Endothelial cell of umbilical vein (primary cell): Measurements from ENCODE around the gene RAB44. TPM values are rescaled to one million over a fixed set of nuclear protein-coding genes. Genes with fewer than 3 reads are reported as not detected.

Experiments used
- BruUV-seq: library from RNA; stranded (reverse); fragments of 400-500 nt; replicated peaks from 2 replicates; lab custom pipeline; 2021; lab: Mats Ljungman, UMichigan
- CTCF ChIA-PET: fragments of 300-600, 350-600 bp; sonication (Branson Sonifier 250); formaldehyde crosslinking; loops from one replicate; lab custom pipeline; 2021; ENCODE audit warnings: antibody characterized with exemption, inconsistent platforms; lab: Charles Lee
- POLR2A ChIA-PET: fragments of 300-600, 350-600 bp; sonication (Branson Sonifier 250); formaldehyde crosslinking; loops from one replicate; lab custom pipeline; 2021; ENCODE audit warnings: antibody characterized with exemption, inconsistent platforms; lab: Charles Lee
- DNase-seq: peaks from one replicate; pipeline ENCODE4 v3.0.0-alpha.2; 2011; ENCODE audit warnings: low read depth, low spot score
- FAIRE-seq: peaks from 2 replicates; lab custom pipeline; 2011; peaks lifted over from hg19 to GRCh38; lab: Jason Lieb, UNC
- H2AFZ ChIP-seq: 2 replicates; pipeline ENCODE4 v1.6.0; 2012; ENCODE audit warnings: low read depth, low read length, control low read depth, inconsistent platforms
- H3K27ac ChIP-seq: 2 replicates; pipeline ENCODE4 v1.5.1; 2011; ENCODE audit warnings: low read depth, mild to moderate bottlenecking, control low read depth, low read length, moderate library complexity; ENCODE audit not compliant: insufficient read depth
- H3K27me3 ChIP-seq, 2 experiments: 2 replicates each; pipeline versions ENCODE4 v1.6.0 to v1.6.1; 2011; ENCODE audit warnings: low read length in 2 of 2, mixed read lengths in 1 of 2; ENCODE audit not compliant: control insufficient read depth in 2 of 2, insufficient read depth in 2 of 2
- H3K36me3 ChIP-seq, 2 experiments: 2 replicates in 1 of 2; 3 replicates in 1 of 2; pipeline ENCODE4 v1.5.1; 2011; ENCODE audit warnings: low read length in 2 of 2, mild to moderate bottlenecking in 1 of 2, moderate library complexity in 1 of 2; ENCODE audit not compliant: control insufficient read depth in 2 of 2, insufficient read depth in 2 of 2; ENCODE audit errors: extremely low read depth in 1 of 2
- H3K4me1 ChIP-seq: 3 replicates; pipeline ENCODE4 v1.5.1; 2011; ENCODE audit warnings: mild to moderate bottlenecking, low read length; ENCODE audit not compliant: control insufficient read depth, insufficient read depth; ENCODE audit errors: extremely low read depth
- H3K4me2 ChIP-seq: 2 replicates; pipeline ENCODE4 v1.6.1; 2011; ENCODE audit warnings: low read length, control low read depth, mixed read lengths; ENCODE audit not compliant: insufficient read depth
- H3K4me3 ChIP-seq, 3 experiments: fragments of 200-600 bp in 1 of 3; sonication (generic), shearing (Covaris generic) in 1 of 3; replicated peaks in 1 of 3; 2 replicates each; pipeline ENCODE4 v1.5.1; 2011 to 2016; ENCODE audit warnings: control low read depth in 3 of 3, low read length in 3 of 3, mild to moderate bottlenecking in 2 of 3, inconsistent platforms in 1 of 3, low read depth in 1 of 3, moderate library complexity in 1 of 3; ENCODE audit not compliant: insufficient read depth in 1 of 3
- H3K79me2 ChIP-seq: 2 replicates; pipeline ENCODE4 v1.6.0; 2012; ENCODE audit warnings: low read length, inconsistent platforms; ENCODE audit not compliant: control insufficient read depth, insufficient read depth
- H3K9ac ChIP-seq: replicated peaks from 2 replicates; pipeline ENCODE3; 2011; ENCODE audit warnings: low read length, control low read depth; ENCODE audit not compliant: insufficient read depth; ENCODE audit errors: extremely low read depth
- H3K9me1 ChIP-seq: replicated peaks from 3 replicates; pipeline ENCODE4 v1.6.0; 2011; ENCODE audit warnings: mild to moderate bottlenecking, low read length; ENCODE audit not compliant: control insufficient read depth, insufficient read depth; ENCODE audit errors: extremely low read depth
- H3K9me3 ChIP-seq: replicated peaks from 2 replicates; pipeline ENCODE4 v1.5.1; 2012; ENCODE audit warnings: low read length, inconsistent platforms; ENCODE audit not compliant: control insufficient read depth, insufficient read depth
- H4K20me1 ChIP-seq: replicated peaks from 2 replicates; pipeline ENCODE3; 2011; ENCODE audit warnings: mild to moderate bottlenecking, low read length; ENCODE audit not compliant: control insufficient read depth, insufficient read depth; ENCODE audit errors: extremely low read depth
- EZH2 ChIP-seq: IDR thresholded peaks from 2 replicates; pipeline ENCODE4 v1.6.1; 2012; ENCODE audit warnings: borderline replicate concordance, low read depth, mild to moderate bottlenecking, moderate library complexity, low read length, inconsistent platforms; ENCODE audit not compliant: severe bottlenecking
- FOS ChIP-seq: IDR thresholded peaks from 2 replicates; pipeline ENCODE4 v1.6.1; 2011; ENCODE audit warnings: mild to moderate bottlenecking, low read length, moderate library complexity, borderline replicate concordance; ENCODE audit not compliant: insufficient read depth
- GATA2 ChIP-seq: IDR thresholded peaks from 2 replicates; pipeline ENCODE4 v1.7.0; 2011; ENCODE audit warnings: low read depth, mild to moderate bottlenecking, moderate library complexity, mixed read lengths, low read length; ENCODE audit not compliant: insufficient read length, insufficient read depth
- JUN ChIP-seq: IDR thresholded peaks from 2 replicates; pipeline ENCODE4 v1.6.1; 2011; ENCODE audit warnings: borderline replicate concordance, low read depth; ENCODE audit not compliant: insufficient read length, insufficient read depth
- MYC ChIP-seq: IDR thresholded peaks from one replicate; pipeline ENCODE4 v1.6.1; 2011; ENCODE audit warnings: mild to moderate bottlenecking, low read depth, low read length
- POLR2A ChIP-seq: IDR thresholded peaks from 2 replicates; pipeline ENCODE4 v1.6.1; 2012; ENCODE audit warnings: low read depth, mild to moderate bottlenecking, control low read depth, low read length
- POLR2AphosphoS5 ChIP-seq: IDR thresholded peaks from 2 replicates; pipeline ENCODE4 v1.6.1; 2012; ENCODE audit warnings: low read depth, mild to moderate bottlenecking, control low read depth, low read length, moderate library complexity; ENCODE audit not compliant: insufficient read depth
- dilution Hi-C: fragments of 300-500 bp; cut with MboI; formaldehyde crosslinking; loops from one replicate; pipeline ENCODE4 v1.15.0; 2019; ENCODE audit warnings: low sequenced_read_pairs; ENCODE audit not compliant: extremely low pct_ligation_motif_present
- intact Hi-C: fragments of 100-400 bp; cut with micrococcal nuclease; formaldehyde crosslinking; loops from one replicate; pipeline ENCODE4 v1.10.0; 2022
- polyA plus RNA-seq, 4 experiments: library from polyadenylated mRNA; depleted of rRNA in 3 of 4; stranded (reverse) in 3 of 4; unstranded in 1 of 4; fragments of >200 nt; gene quantifications; 2 replicates each; pipeline versions ENCODE4 v1.2.1 to v1.2.3, GENCODE V29; 2011 to 2012; ENCODE audit warnings: missing spikeins in 1 of 4
- total RNA-seq: library from RNA; stranded (reverse); gene quantifications from 2 replicates; pipeline ENCODE4 v1.2.3, GENCODE V29; 2021
- TF ChIP-seq, protein P1 (sequence below), 2 donors: IDR thresholded peaks; 1 replicate in 1 of 2; 2 replicates in 1 of 2; pipeline ENCODE4 v1.5.1; 2011; ENCODE audit warnings: low read length in 2 of 2, mild to moderate bottlenecking in 2 of 2, moderate library complexity in 2 of 2, control low read depth in 1 of 2, inconsistent platforms in 1 of 2, low read depth in 1 of 2; ENCODE audit not compliant: insufficient read depth in 1 of 2; ENCODE audit errors: extremely low read depth in 1 of 2
- TF ChIP-seq, protein P2 (sequence below): IDR thresholded peaks from 2 replicates; pipeline ENCODE4 v1.6.1; 2011; ENCODE audit not compliant: insufficient read depth, insufficient read length

The RAB44 gene
- total and polyA plus RNA-seq, 2 donors (not counting 3 experiments of a cell fraction or from before 2014, with no cell fraction given) = 0.03 to 0.11 TPM

DNA sequence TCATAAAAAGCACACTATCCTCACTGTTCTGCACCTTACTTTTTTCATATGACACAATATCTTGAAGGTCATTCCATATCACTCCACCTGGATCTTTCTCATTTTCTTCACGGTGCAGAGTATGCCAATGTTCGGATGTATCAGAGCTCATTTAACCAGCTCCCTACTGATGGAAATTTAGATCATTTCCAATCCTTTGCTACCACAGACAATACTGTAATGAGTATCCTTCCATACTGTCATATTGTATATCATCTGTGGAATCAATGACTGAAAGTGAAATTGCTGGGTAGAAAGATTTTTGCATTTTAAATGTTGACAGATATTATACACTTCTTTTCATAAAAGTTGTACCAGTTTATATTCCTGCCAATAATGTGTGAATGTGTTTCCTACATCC lies 2.2 kb upstream of the RAB44 start:
- Histone ChIP-seq H3K4me2 (no peak overlapping the region), H3K27me3 (no peaks in the 10 kb centered on the region), H3K27ac (no peak overlapping the region), H3K79me2 (no peaks in the 10 kb centered on the region), H3K4me3 (no peak overlapping the region), H3K9me1 (no peaks in the 10 kb centered on the region), H4K20me1 (no peaks in the 10 kb centered on the region), H3K9ac (no peak overlapping the region), H2AFZ (no peak overlapping the region), H3K4me1 (no peaks in the 10 kb centered on the region), H3K36me3 (no peaks in the 10 kb centered on the region), H3K9me3 (no peaks in the 10 kb centered on the region)
- POLR2A ChIA-PET = no interaction called here
- TF ChIP-seq JUN (no peak), GATA2 (no peak), FOS (no peak), MYC (no peak), POLR2A (no peak)
- TF ChIP-seq, protein P1, sequence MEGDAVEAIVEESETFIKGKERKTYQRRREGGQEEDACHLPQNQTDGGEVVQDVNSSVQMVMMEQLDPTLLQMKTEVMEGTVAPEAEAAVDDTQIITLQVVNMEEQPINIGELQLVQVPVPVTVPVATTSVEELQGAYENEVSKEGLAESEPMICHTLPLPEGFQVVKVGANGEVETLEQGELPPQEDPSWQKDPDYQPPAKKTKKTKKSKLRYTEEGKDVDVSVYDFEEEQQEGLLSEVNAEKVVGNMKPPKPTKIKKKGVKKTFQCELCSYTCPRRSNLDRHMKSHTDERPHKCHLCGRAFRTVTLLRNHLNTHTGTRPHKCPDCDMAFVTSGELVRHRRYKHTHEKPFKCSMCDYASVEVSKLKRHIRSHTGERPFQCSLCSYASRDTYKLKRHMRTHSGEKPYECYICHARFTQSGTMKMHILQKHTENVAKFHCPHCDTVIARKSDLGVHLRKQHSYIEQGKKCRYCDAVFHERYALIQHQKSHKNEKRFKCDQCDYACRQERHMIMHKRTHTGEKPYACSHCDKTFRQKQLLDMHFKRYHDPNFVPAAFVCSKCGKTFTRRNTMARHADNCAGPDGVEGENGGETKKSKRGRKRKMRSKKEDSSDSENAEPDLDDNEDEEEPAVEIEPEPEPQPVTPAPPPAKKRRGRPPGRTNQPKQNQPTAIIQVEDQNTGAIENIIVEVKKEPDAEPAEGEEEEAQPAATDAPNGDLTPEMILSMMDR (IDR thresholded peaks at IDR 0.05; ENCODE audit: extremely low read depth in 1 of 2, insufficient read depth in 1 of 2, low read depth in 1 of 2, low read length in 2 of 2) = no peak
- dilution Hi-C loops = no loop called here
- intact Hi-C loops = no loop called here
- DNase-seq (no peak), FAIRE-seq (no peak)
- no TSS peak for BruUV-seq
- CTCF ChIA-PET = interaction anchor here (1.6 kb wide), 1 partner anchor 29 kb away, joined by 6 read pairs; no protein-coding TSS in a partner anchor

DNA sequence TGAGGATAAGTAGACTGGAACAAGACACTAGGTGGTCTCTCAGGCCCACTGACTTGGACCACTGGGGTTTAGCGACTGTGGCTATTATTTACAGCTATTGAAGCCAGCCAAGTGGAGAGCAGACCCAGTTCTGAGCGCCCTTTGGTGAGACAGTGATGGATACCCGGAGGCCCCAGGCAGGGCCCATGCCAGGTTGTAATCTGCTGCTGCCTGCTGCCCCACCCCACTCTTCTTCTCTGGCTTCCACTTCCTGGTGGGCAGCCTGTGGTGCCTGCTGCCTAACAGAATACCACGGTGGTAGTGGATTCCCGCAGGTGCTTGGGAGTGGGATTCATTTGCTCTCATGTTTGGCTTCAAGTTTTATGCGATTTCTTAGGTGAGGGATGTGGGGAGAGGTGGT lies 570 bp downstream of the RAB44 start:
- Histone ChIP-seq H3K27me3 (no peaks in the 10 kb centered on the region), H3K9me1 (no peaks in the 10 kb centered on the region), H3K9me3 (no peaks in the 10 kb centered on the region), H2AFZ (no peak overlapping the region), H3K79me2 (no peaks in the 10 kb centered on the region), H3K36me3 (no peaks in the 10 kb centered on the region), H3K4me1 (no peaks in the 10 kb centered on the region), H4K20me1 (no peaks in the 10 kb centered on the region), H3K27ac (no peak overlapping the region), H3K4me3 (no peak overlapping the region), H3K4me2 (no peak overlapping the region), H3K9ac (no peak overlapping the region)
- CTCF ChIA-PET = no interaction called here
- intact Hi-C loops = no loop called here
- FAIRE-seq = no peak
- BruUV-seq = no TSS peak
- dilution Hi-C loops = no loop called here
- no peak for DNase-seq
- POLR2A ChIA-PET = no interaction called here
- TF ChIP-seq, protein P1 (IDR thresholded peaks at IDR 0.05; ENCODE audit: extremely low read depth in 1 of 2, insufficient read depth in 1 of 2, low read depth in 1 of 2, low read length in 2 of 2) = no peak
- TF ChIP-seq POLR2A = no peak
- no peak for TF ChIP-seq MYC
- TF ChIP-seq JUN = no peak
- TF ChIP-seq GATA2 = no peak
- no peak for TF ChIP-seq EZH2
- no peak for TF ChIP-seq POLR2AphosphoS5
- TF ChIP-seq, protein P2, sequence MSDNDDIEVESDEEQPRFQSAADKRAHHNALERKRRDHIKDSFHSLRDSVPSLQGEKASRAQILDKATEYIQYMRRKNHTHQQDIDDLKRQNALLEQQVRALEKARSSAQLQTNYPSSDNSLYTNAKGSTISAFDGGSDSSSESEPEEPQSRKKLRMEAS = no peak
